Tibial nerve (tissue), 3 donors: ENCODE measurements around the gene PARD6G.

ENCODE experiments used
- CTCF ChIP-seq, 5 experiments: fragments of 200-600 bp in 3 of 5; fragments of 450-650 bp in 2 of 5; sonication (generic) in 3 of 5; IDR thresholded peaks; one replicate each; pipeline ENCODE4 v1.5.1; 2016 to 2019; ENCODE audit warnings: antibody characterized with exemption in 5 of 5, mild to moderate bottlenecking in 3 of 5, moderate library complexity in 2 of 5
- POLR2A ChIP-seq, 2 donors: fragments of 450-650 bp; IDR thresholded peaks; one replicate each; pipeline ENCODE4 v1.6.1; 2017; ENCODE audit warnings: antibody characterized with exemption in 2 of 2, mild to moderate bottlenecking in 2 of 2, moderate library complexity in 2 of 2

- TF ChIP-seq CTCF (IDR thresholded peaks at IDR 0.05) (no peak), POLR2A (IDR thresholded peaks at IDR 0.05) (no peak)
These were observed 63.0 kb downstream of the PARD6G start for GRCh38 chr18:80184243-80184772.
